ENCODE data around the gene MCUB.
A peak's percentile ranks its signal among the peaks of the same experiment; 100 is the strongest.
"Not testable (repeated sequence)": the region's sequence is repeated elsewhere in the genome, so short reads cannot be mapped to it uniquely, and the experiment has no call there.

MCUB gene

GRCh38 chr4:109559983-109560686, at the start of gene MCUB:
MCUB (plus strand) TSS chr4:109560246; CDS start chr4:109560338, 92 bp downstream.
- peak; percentile 88 for DNase-seq

GRCh38 chr4:109510687-109511086, 49.4 kb upstream of the MCUB start:
- DNase-seq: no peak

- no peak for DNase-seq
These were observed 48.6 kb upstream of the MCUB start for GRCh38 chr4:109511414-109511813.

GRCh38 chr4:109513368-109513767, 46.7 kb upstream of the MCUB start:
- DNase-seq: not testable (repeated sequence)

- DNase-seq: no peak
These were observed 27.9 kb upstream of the MCUB start for GRCh38 chr4:109532182-109532581.

GRCh38 chr4:109545401-109545800, 14.6 kb upstream of the MCUB start:
- DNase-seq: no peak

GRCh38 chr4:109547394-109547793, 12.7 kb upstream of the MCUB start:
- DNase-seq: no peak

- DNase-seq: no peak
These were observed 11.4 kb upstream of the MCUB start for GRCh38 chr4:109548655-109549054.

GRCh38 chr4:109552237-109552636, 7.8 kb upstream of the MCUB start:
- no peak for DNase-seq

- no peak for DNase-seq
These were observed 6.9 kb upstream of the MCUB start for GRCh38 chr4:109553130-109553529.

- DNase-seq: no peak
These were observed 5.1 kb upstream of the MCUB start for GRCh38 chr4:109554971-109555370.

- DNase-seq: no peak
These were observed 2.6 kb upstream of the MCUB start for GRCh38 chr4:109557433-109557832.

GRCh38 chr4:109558095-109558494, 2.0 kb upstream of the MCUB start:
- DNase-seq: not testable (repeated sequence)

GRCh38 chr4:109559625-109559982, 442 bp upstream of the MCUB start:
- no peak for DNase-seq

GRCh38 chr4:109560687-109561461, 828 bp downstream of the MCUB start:
- peak; percentile 78 for DNase-seq

GRCh38 chr4:109562457-109563239, 2.6 kb downstream of the MCUB start:
- no peak for DNase-seq

GRCh38 chr4:109571494-109571893, 11.4 kb downstream of the MCUB start:
- no peak for DNase-seq

- DNase-seq: no peak
These were observed 12.1 kb downstream of the MCUB start for GRCh38 chr4:109572154-109572553.

GRCh38 chr4:109574443-109574850, 14.4 kb downstream of the MCUB start:
- peak; percentile 68 for DNase-seq

- no peak for DNase-seq
These were observed 15.1 kb downstream of the MCUB start for GRCh38 chr4:109574931-109575804.

GRCh38 chr4:109576462-109576861, 16.4 kb downstream of the MCUB start:
- DNase-seq: peak; percentile 72

GRCh38 chr4:109578846-109579245, 18.8 kb downstream of the MCUB start:
- no peak for DNase-seq

GRCh38 chr4:109579997-109580396, 20.0 kb downstream of the MCUB start:
- not testable (repeated sequence) for DNase-seq

All from OCI-M1 (cell line).